ENCODE results near the gene WFDC1.

- TF ChIP-seq CTCF (IDR thresholded peaks at IDR 0.05) (no peak), ZFX (IDR thresholded peaks at IDR 0.05; ENCODE audit: borderline replicate concordance) (no peak)
Observed at GRCh38 chr16:84255050-84255810, 39.4 kb upstream of the WFDC1 start.
